Measurements from ENCODE around the gene EDEM2.
"Not testable (repeated sequence)": the region's sequence is repeated elsewhere in the genome, so short reads cannot be mapped to it uniquely, and the experiment has no call there.

EDEM2 gene

GRCh38 chr20:35166242-35166830 is 19.2 kb upstream of the EDEM2 start:
- 61% methylated on average over 5 of the region's 5 CpGs for WGBS
- no peaks in the 10 kb centered on the region for H3K9me3 ChIP-seq (ENCODE audit: control insufficient read depth, low read length)
- no peak overlapping the region for H2BK15ac ChIP-seq (ENCODE audit: low read depth, poor library complexity, severe bottlenecking)
- no peak overlapping the region for H3K23ac ChIP-seq (ENCODE audit: low read length in 2 of 2)
- H3K27ac ChIP-seq (ENCODE audit: low read length, poor library complexity, severe bottlenecking) = no peak overlapping the region
- H2BK120ac ChIP-seq (ENCODE audit: low read depth, low read length) = no peak overlapping the region
- no peaks in the 10 kb centered on the region for H3K79me1 ChIP-seq (replicated peaks; ENCODE audit: low read length, poor library complexity, severe bottlenecking)
- H4K91ac ChIP-seq (ENCODE audit: low read length) = peak overlapping the region; percentile 18
- no peak overlapping the region for H2BK5ac ChIP-seq (ENCODE audit: low read depth, low read length, poor library complexity, severe bottlenecking)
- no peak overlapping the region for H3K4me2 ChIP-seq (ENCODE audit: low read length, poor library complexity, severe bottlenecking)
- H4K8ac ChIP-seq (ENCODE audit: low read length) = peak overlapping the region; percentile 81
- peak; percentile 6 for DNase-seq
- H2BK12ac ChIP-seq (ENCODE audit: low read length in 2 of 2) = peak overlapping the region in 1 of 2 experiments; percentile 78
- peak overlapping the region in 1 of 2 experiments; percentile 35 for H3K14ac ChIP-seq (ENCODE audit: low read length in 2 of 2)
- H3K9ac ChIP-seq (ENCODE audit: low read length) = no peak overlapping the region
- peak overlapping the region; percentile 52 to 91 for H3K18ac ChIP-seq (ENCODE audit: low read depth in 1 of 2, low read length in 2 of 2)
- H3K4ac ChIP-seq (ENCODE audit: low read depth in 1 of 2, low read length in 2 of 2) = peak overlapping the region in 1 of 2 experiments; percentile 59
- H3K4me3 ChIP-seq (ENCODE audit: insufficient read depth in 1 of 2, low read depth in 1 of 2, low read length in 2 of 2) = no peak overlapping the region
- H3K4me1 ChIP-seq (ENCODE audit: control insufficient read depth, insufficient read depth, low read depth, low read length) = peaks cover 2% of the 10 kb centered on the region
- H2AK5ac ChIP-seq (ENCODE audit: low read length, severe bottlenecking) = no peak overlapping the region
- no peaks in the 10 kb centered on the region for H3K27me3 ChIP-seq (ENCODE audit: control insufficient read depth in 1 of 2, insufficient read depth in 1 of 2, low read length in 2 of 2)
- H2AFZ ChIP-seq (ENCODE audit: low read depth, low read length) = peak overlapping the region; percentile 86
- H3K36me3 ChIP-seq (ENCODE audit: control insufficient read depth in 1 of 2, insufficient read depth in 2 of 2, low read depth in 1 of 2, low read length in 2 of 2) = no peaks in the 10 kb centered on the region

DNA sequence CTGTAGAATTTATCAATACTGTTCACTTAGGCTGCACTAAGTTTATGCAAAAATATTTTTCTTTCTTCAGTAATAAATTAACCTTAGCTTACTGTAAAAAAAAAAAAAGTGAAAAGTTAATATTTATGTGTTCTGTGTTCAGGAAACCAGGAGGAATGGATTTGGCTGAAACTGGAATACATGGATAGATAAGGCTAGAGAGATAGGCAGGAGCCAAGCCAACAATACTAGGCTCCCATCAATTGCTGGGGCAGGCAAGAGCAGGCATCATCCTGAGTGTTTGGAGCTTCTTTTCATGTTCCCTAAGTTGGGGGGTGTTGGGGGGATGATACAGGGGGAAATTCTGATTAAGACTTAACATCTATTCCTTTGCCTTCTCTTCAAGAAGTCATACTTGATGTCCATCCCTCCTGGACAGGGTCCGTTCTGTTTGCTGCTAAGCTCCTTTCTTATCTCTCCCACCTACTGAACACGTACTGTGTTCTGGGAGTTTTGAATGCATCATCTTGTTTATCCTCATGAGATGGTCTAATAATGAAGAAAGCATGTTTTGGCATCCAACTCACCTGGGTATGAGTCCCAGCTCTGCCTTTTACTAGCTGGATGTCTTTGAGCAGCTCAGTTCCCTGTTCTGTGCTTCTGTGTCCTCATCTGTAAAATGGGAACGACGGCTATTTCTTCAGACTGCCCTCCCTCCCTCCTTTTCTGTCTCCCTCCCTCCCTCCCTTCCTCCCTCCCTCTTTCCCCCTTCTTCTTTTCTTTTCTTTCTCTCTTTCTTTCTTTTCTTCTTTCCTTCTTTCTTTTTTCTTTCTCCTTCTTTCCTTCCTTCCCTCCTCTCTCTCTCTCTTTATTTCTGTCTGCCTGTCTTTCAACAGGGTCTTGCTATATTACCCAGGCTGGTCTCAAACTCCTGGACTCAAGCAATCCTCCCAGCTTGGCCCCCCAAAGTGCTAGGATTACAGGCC is 18.4 kb upstream of the EDEM2 start:
- Histone ChIP-seq H4K91ac (ENCODE audit: low read length) (no peak overlapping the region), H4K8ac (ENCODE audit: low read length) (no peak overlapping the region), H3K27me3 (ENCODE audit: control insufficient read depth in 1 of 2, insufficient read depth in 1 of 2, low read length in 2 of 2) (no peaks in the 10 kb centered on the region), H3K27ac (ENCODE audit: low read length, poor library complexity, severe bottlenecking) (no peak overlapping the region), H3K4me2 (ENCODE audit: low read length, poor library complexity, severe bottlenecking) (no peak overlapping the region), H2AFZ (ENCODE audit: low read depth, low read length) (no peak overlapping the region), H3K23ac (ENCODE audit: low read length in 2 of 2) (no peak overlapping the region), H3K36me3 (ENCODE audit: control insufficient read depth in 1 of 2, insufficient read depth in 2 of 2, low read depth in 1 of 2, low read length in 2 of 2) (no peaks in the 10 kb centered on the region), H2BK12ac (ENCODE audit: low read length in 2 of 2) (peak overlapping the region in 1 of 2 experiments; percentile 11), H3K9me3 (ENCODE audit: control insufficient read depth, low read length) (no peaks in the 10 kb centered on the region), H2AK5ac (ENCODE audit: low read length, severe bottlenecking) (no peak overlapping the region), H3K79me1 (replicated peaks; ENCODE audit: low read length, poor library complexity, severe bottlenecking) (no peaks in the 10 kb centered on the region), H2BK15ac (ENCODE audit: low read depth, poor library complexity, severe bottlenecking) (no peak overlapping the region), H2BK120ac (ENCODE audit: low read depth, low read length) (no peak overlapping the region), H3K4me1 (ENCODE audit: control insufficient read depth, insufficient read depth, low read depth, low read length) (peaks cover 2% of the 10 kb centered on the region), H2BK5ac (ENCODE audit: low read depth, low read length, poor library complexity, severe bottlenecking) (no peak overlapping the region), H3K18ac (ENCODE audit: low read depth in 1 of 2, low read length in 2 of 2) (no peak overlapping the region), H3K4me3 (ENCODE audit: insufficient read depth in 1 of 2, low read depth in 1 of 2, low read length in 2 of 2) (no peak overlapping the region), H3K14ac (ENCODE audit: low read length in 2 of 2) (no peak overlapping the region), H3K4ac (ENCODE audit: low read depth in 1 of 2, low read length in 2 of 2) (peak overlapping the region in 1 of 2 experiments; percentile 26), H3K9ac (ENCODE audit: low read length) (no peak overlapping the region)
- WGBS = 100% methylated on average over 3 of the region's 4 CpGs
- DNase-seq = no peak

DNA sequence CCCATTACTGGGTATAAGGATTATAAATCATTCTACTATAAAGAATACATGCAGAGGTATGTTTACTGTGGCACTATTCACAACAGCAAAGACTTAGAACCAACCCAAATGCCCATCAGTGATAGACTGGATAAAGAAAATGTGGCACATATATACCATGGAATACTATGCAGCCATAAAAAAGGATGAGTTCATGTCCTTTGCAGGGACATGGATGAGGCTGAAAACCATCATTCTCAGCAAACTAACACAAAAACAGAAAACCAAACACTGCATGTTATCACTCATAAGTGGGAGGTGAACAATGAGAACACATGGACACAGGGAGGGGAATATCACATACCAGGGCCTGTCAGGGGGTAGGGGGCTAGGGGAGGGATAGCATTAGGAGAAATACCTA is 17.4 kb upstream of the EDEM2 start:
- H3K36me3 ChIP-seq (ENCODE audit: control insufficient read depth in 1 of 2, insufficient read depth in 2 of 2, low read depth in 1 of 2, low read length in 2 of 2); H2BK15ac ChIP-seq (ENCODE audit: low read depth, poor library complexity, severe bottlenecking); H4K8ac ChIP-seq (ENCODE audit: low read length); H3K14ac ChIP-seq (ENCODE audit: low read length in 2 of 2); H3K9me3 ChIP-seq (ENCODE audit: control insufficient read depth, low read length); H3K9ac ChIP-seq (ENCODE audit: low read length); H3K23ac ChIP-seq (ENCODE audit: low read length in 2 of 2); H3K79me1 ChIP-seq (replicated peaks; ENCODE audit: low read length, poor library complexity, severe bottlenecking); H2AFZ ChIP-seq (ENCODE audit: low read depth, low read length); H2BK5ac ChIP-seq (ENCODE audit: low read depth, low read length, poor library complexity, severe bottlenecking); H4K91ac ChIP-seq (ENCODE audit: low read length); H3K4me3 ChIP-seq (ENCODE audit: insufficient read depth in 1 of 2, low read depth in 1 of 2, low read length in 2 of 2); H2AK5ac ChIP-seq (ENCODE audit: low read length, severe bottlenecking); H3K4ac ChIP-seq (ENCODE audit: low read depth in 1 of 2, low read length in 2 of 2); H3K4me1 ChIP-seq (ENCODE audit: control insufficient read depth, insufficient read depth, low read depth, low read length); H3K27ac ChIP-seq (ENCODE audit: low read length, poor library complexity, severe bottlenecking); H3K27me3 ChIP-seq (ENCODE audit: control insufficient read depth in 1 of 2, insufficient read depth in 1 of 2, low read length in 2 of 2); H3K18ac ChIP-seq (ENCODE audit: low read depth in 1 of 2, low read length in 2 of 2); H2BK120ac ChIP-seq (ENCODE audit: low read depth, low read length); DNase-seq; H3K4me2 ChIP-seq (ENCODE audit: low read length, poor library complexity, severe bottlenecking); H2BK12ac ChIP-seq (ENCODE audit: low read length in 2 of 2): not testable (repeated sequence)

DNA sequence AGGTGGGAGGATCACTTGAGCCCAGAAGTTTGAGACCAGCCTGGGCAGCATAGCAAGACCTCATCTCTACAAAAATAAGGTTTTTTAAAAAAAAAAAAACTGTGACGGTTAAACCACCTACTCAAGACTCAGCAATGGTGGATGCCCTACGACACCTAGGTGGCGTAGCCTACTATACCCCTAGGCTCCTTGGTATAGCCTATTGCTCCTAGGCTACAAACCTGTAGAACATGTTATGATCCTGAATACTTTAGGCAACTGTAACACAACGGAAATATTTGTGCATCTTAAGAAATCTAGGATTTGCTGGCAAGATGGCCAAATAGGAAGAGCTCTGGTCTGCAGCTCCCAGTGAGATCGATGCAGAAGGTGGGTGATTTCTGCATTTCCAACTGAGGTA is 13.2 kb upstream of the EDEM2 start:
- H2BK5ac ChIP-seq (ENCODE audit: low read depth, low read length, poor library complexity, severe bottlenecking); H3K9me3 ChIP-seq (ENCODE audit: control insufficient read depth, low read length); H3K9ac ChIP-seq (ENCODE audit: low read length); H2BK120ac ChIP-seq (ENCODE audit: low read depth, low read length); H2AFZ ChIP-seq (ENCODE audit: low read depth, low read length); H3K4me2 ChIP-seq (ENCODE audit: low read length, poor library complexity, severe bottlenecking); H3K4me3 ChIP-seq (ENCODE audit: insufficient read depth in 1 of 2, low read depth in 1 of 2, low read length in 2 of 2); H3K79me1 ChIP-seq (replicated peaks; ENCODE audit: low read length, poor library complexity, severe bottlenecking); H3K27ac ChIP-seq (ENCODE audit: low read length, poor library complexity, severe bottlenecking); H2BK15ac ChIP-seq (ENCODE audit: low read depth, poor library complexity, severe bottlenecking); H4K91ac ChIP-seq (ENCODE audit: low read length); H2AK5ac ChIP-seq (ENCODE audit: low read length, severe bottlenecking); H3K14ac ChIP-seq (ENCODE audit: low read length in 2 of 2); H3K36me3 ChIP-seq (ENCODE audit: control insufficient read depth in 1 of 2, insufficient read depth in 2 of 2, low read depth in 1 of 2, low read length in 2 of 2); H3K23ac ChIP-seq (ENCODE audit: low read length in 2 of 2); DNase-seq; H3K4me1 ChIP-seq (ENCODE audit: control insufficient read depth, insufficient read depth, low read depth, low read length); H2BK12ac ChIP-seq (ENCODE audit: low read length in 2 of 2); H3K27me3 ChIP-seq (ENCODE audit: control insufficient read depth in 1 of 2, insufficient read depth in 1 of 2, low read length in 2 of 2); H3K4ac ChIP-seq (ENCODE audit: low read depth in 1 of 2, low read length in 2 of 2); H3K18ac ChIP-seq (ENCODE audit: low read depth in 1 of 2, low read length in 2 of 2); H4K8ac ChIP-seq (ENCODE audit: low read length): not testable (repeated sequence)
- 96% methylated on average over 5 of the region's 5 CpGs for WGBS
